H9 (cell line): ENCODE data around the gene FPR1. TPM values are rescaled to one million over a fixed set of nuclear protein-coding genes. Genes with fewer than 3 reads are reported as not detected.

Experiments used
- DNase-seq: peaks from one replicate; pipeline ENCODE4 v3.0.0-alpha.2; 2017
- H2AFZ ChIP-seq: one replicate; pipeline ENCODE4 v1.6.1; 2013; ENCODE audit warnings: mild to moderate bottlenecking, low read length, control low read depth, moderate library complexity
- H2AK5ac ChIP-seq: 2 replicates; pipeline ENCODE4 v1.6.1; 2013; ENCODE audit warnings: low read length, control low read depth, mixed read lengths; ENCODE audit not compliant: insufficient read length
- H2BK120ac ChIP-seq: one replicate; pipeline ENCODE4 v1.6.1; 2013; ENCODE audit warnings: low read depth, mild to moderate bottlenecking, low read length, control low read depth, inconsistent platforms; ENCODE audit not compliant: poor library complexity, severe bottlenecking
- H2BK12ac ChIP-seq: 2 replicates; pipeline ENCODE4 v1.6.1; 2013; ENCODE audit warnings: low read length, control low read depth, mixed read lengths, low read depth; ENCODE audit not compliant: insufficient read length
- H2BK15ac ChIP-seq: 2 replicates; pipeline ENCODE4 v1.6.1; 2013; ENCODE audit warnings: low read depth, low read length, control low read depth
- H2BK20ac ChIP-seq: one replicate; pipeline ENCODE4 v1.6.1; 2013; ENCODE audit warnings: low read depth, mild to moderate bottlenecking, low read length, control low read depth, inconsistent platforms; ENCODE audit not compliant: poor library complexity, severe bottlenecking
- H2BK5ac ChIP-seq: 2 replicates; pipeline ENCODE4 v1.6.1; 2013; ENCODE audit warnings: low read length, control low read depth, mixed read lengths; ENCODE audit not compliant: insufficient read length
- H3K14ac ChIP-seq: 2 replicates; pipeline ENCODE4 v1.6.1; 2013; ENCODE audit warnings: low read length, control low read depth; ENCODE audit not compliant: insufficient read depth
- H3K18ac ChIP-seq: 2 replicates; pipeline ENCODE4 v1.6.1; 2013; ENCODE audit warnings: low read depth, mild to moderate bottlenecking, mixed read lengths, low read length, control low read depth; ENCODE audit not compliant: insufficient read length
- H3K23ac ChIP-seq: 2 replicates; pipeline ENCODE4 v1.6.1; 2013; ENCODE audit warnings: low read length, control low read depth, mixed read lengths, low read depth; ENCODE audit not compliant: insufficient read length
- H3K23me2 ChIP-seq: 2 replicates; pipeline ENCODE4 v1.6.1; 2013; ENCODE audit warnings: low read depth, mild to moderate bottlenecking, mixed read lengths, low read length, control low read depth; ENCODE audit not compliant: insufficient read length, poor library complexity, severe bottlenecking
- H3K27ac ChIP-seq: 2 replicates; pipeline ENCODE4 v1.5.1; 2013; ENCODE audit warnings: low read length, control low read depth, mixed read lengths, low read depth; ENCODE audit not compliant: insufficient read length
- H3K27me3 ChIP-seq: 2 replicates; pipeline ENCODE4 v1.6.1; 2013; ENCODE audit warnings: low read length, control low read depth, inconsistent platforms; ENCODE audit not compliant: insufficient read depth
- H3K4ac ChIP-seq: 2 replicates; pipeline ENCODE4 v1.6.1; 2013; ENCODE audit warnings: low read depth, mild to moderate bottlenecking, control low read depth, inconsistent platforms, low read length, moderate library complexity
- H3K4me1 ChIP-seq: 2 replicates; pipeline ENCODE4 v1.6.1; 2013; ENCODE audit warnings: low read length, control low read depth, inconsistent platforms; ENCODE audit not compliant: insufficient read depth
- H3K4me2 ChIP-seq: 2 replicates; pipeline ENCODE4 v1.6.1; 2013; ENCODE audit warnings: low read length, control low read depth, mixed read lengths; ENCODE audit not compliant: insufficient read length, insufficient read depth
- H3K56ac ChIP-seq: 2 replicates; pipeline ENCODE4 v1.6.1; 2013; ENCODE audit warnings: low read depth, mild to moderate bottlenecking, mixed read lengths, low read length, control low read depth; ENCODE audit not compliant: insufficient read length
- H3K79me1 ChIP-seq: 2 replicates; pipeline ENCODE4 v1.6.1; 2013; ENCODE audit warnings: low read depth, mild to moderate bottlenecking, moderate library complexity, low read length, control low read depth, inconsistent platforms; ENCODE audit not compliant: insufficient read depth, poor library complexity, severe bottlenecking
- H3K79me2 ChIP-seq: 2 replicates; pipeline ENCODE4 v1.6.1; 2013; ENCODE audit warnings: low read length, control low read depth, inconsistent platforms; ENCODE audit not compliant: insufficient read depth
- H3K9ac ChIP-seq: 2 replicates; pipeline ENCODE4 v1.6.1; 2013; ENCODE audit warnings: low read length, control low read depth, mixed read lengths; ENCODE audit not compliant: insufficient read length; ENCODE audit errors: extremely low read depth
- H3K9me3 ChIP-seq: one replicate; pipeline ENCODE4 v1.6.1; 2013; ENCODE audit warnings: low read depth, low read length, inconsistent platforms; ENCODE audit not compliant: control insufficient read depth
- H3T11ph ChIP-seq: one replicate; pipeline ENCODE4 v1.6.1; 2013; ENCODE audit warnings: mild to moderate bottlenecking, low read length, control low read depth, inconsistent platforms
- H4K20me1 ChIP-seq: one replicate; pipeline ENCODE4 v1.6.1; 2013; ENCODE audit not compliant: control insufficient read depth, insufficient read length, insufficient read depth
- H4K5ac ChIP-seq: 2 replicates; pipeline ENCODE4 v1.6.1; 2013; ENCODE audit warnings: low read depth, mild to moderate bottlenecking, mixed read lengths, low read length, control low read depth; ENCODE audit not compliant: insufficient read length
- H4K8ac ChIP-seq: replicated peaks from 2 replicates; pipeline ENCODE4 v1.6.1; 2013; ENCODE audit warnings: low read length, control low read depth, mixed read lengths, low read depth; ENCODE audit not compliant: insufficient read length
- H4K91ac ChIP-seq: 2 replicates; pipeline ENCODE4 v1.6.1; 2013; ENCODE audit warnings: low read depth, mild to moderate bottlenecking, moderate library complexity, mixed read lengths, low read length, control low read depth; ENCODE audit not compliant: insufficient read length
- H3K27ac Mint-ChIP-seq, 3 experiments: 2 replicates in 2 of 3; 3 replicates in 1 of 3; pipeline ENCODE4 v1.8.0; 2020 to 2021; ENCODE audit warnings: mixed read lengths in 3 of 3, mild to moderate bottlenecking in 1 of 3, moderate library complexity in 1 of 3
- H3K27me3 Mint-ChIP-seq: 2 replicates; pipeline ENCODE4 v1.8.0; 2021; ENCODE audit warnings: low read depth, mild to moderate bottlenecking, moderate library complexity, mixed read lengths
- H3K36me3 Mint-ChIP-seq, 3 experiments: 2 replicates in 2 of 3; 3 replicates in 1 of 3; pipeline ENCODE4 v1.8.0; 2020 to 2021; ENCODE audit warnings: low read depth in 3 of 3, mixed read lengths in 3 of 3; ENCODE audit not compliant: insufficient read depth in 1 of 3
- H3K4me1 Mint-ChIP-seq, 2 experiments: 2 replicates each; pipeline ENCODE4 v1.8.0; 2020; ENCODE audit warnings: mixed read lengths in 2 of 2
- H3K4me3 Mint-ChIP-seq, 2 experiments: 2 replicates in 1 of 2; 3 replicates in 1 of 2; pipeline ENCODE4 v1.8.0; 2020 to 2021; ENCODE audit warnings: mild to moderate bottlenecking in 2 of 2, mixed read lengths in 2 of 2, moderate library complexity in 1 of 2
- H3K9me3 Mint-ChIP-seq, 2 experiments: 2 replicates in 1 of 2; 3 replicates in 1 of 2; pipeline ENCODE4 v1.8.0; 2020; ENCODE audit warnings: mild to moderate bottlenecking in 2 of 2, mixed read lengths in 2 of 2, moderate library complexity in 1 of 2
- CTCF ChIP-seq: fragments of 200-600 bp; sonication (generic); conservative IDR thresholded peaks from 3 replicates; pipeline ENCODE4 v1.8.0; 2021; ENCODE audit warnings: antibody characterized with exemption, mild to moderate bottlenecking
- WGBS: extraction: QIAGEN DNeasy Blood & Tissue Kit; methylation state at CpG from one replicate; pipeline ENCODE4 v1.1.7; 2013; ENCODE audit warnings: missing lambda C conversion rate, low lambda C conversion rate, mixed read lengths; ENCODE audit not compliant: insufficient read length; ENCODE audit errors: extremely low coverage; 5-methylcytosine and 5-hydroxymethylcytosine counted together
- total RNA-seq: library from RNA; stranded (reverse); gene quantifications from 2 replicates; pipeline ENCODE4 v1.2.1, GENCODE V29; 2021

The FPR1 gene
- total RNA-seq, 1 experiment from 2014 or later = not detected

- no peak overlapping the region for H3K27ac ChIP-seq
- Mint-ChIP-seq H3K9me3 (peaks cover 11 to 44% of the 10 kb centered on the region in 2 experiments), H3K4me3 (no peak overlapping the region), H3K27ac (no peak overlapping the region), H3K27me3 (peaks cover 39% of the 10 kb centered on the region), H3K4me1 (no peaks in the 10 kb centered on the region), H3K36me3 (no peaks in the 10 kb centered on the region)
- H3K27me3 ChIP-seq = no peaks in the 10 kb centered on the region
- no peaks in the 10 kb centered on the region for H3K9me3 ChIP-seq
- no peak overlapping the region for H3K14ac ChIP-seq
- no peak overlapping the region for H4K8ac ChIP-seq
- H3T11ph ChIP-seq = no peak overlapping the region
- H3K4ac ChIP-seq = no peak overlapping the region
- no peak overlapping the region for H3K9ac ChIP-seq
- H2BK120ac ChIP-seq = no peak overlapping the region
- no peak overlapping the region for H3K23ac ChIP-seq
- no peak overlapping the region for H3K4me2 ChIP-seq
- H3K79me2 ChIP-seq = no peaks in the 10 kb centered on the region
- no peak overlapping the region for H4K5ac ChIP-seq
- no peak overlapping the region for H2BK12ac ChIP-seq
- no peak overlapping the region for H4K91ac ChIP-seq
- peak; percentile 52; the same call in 2 of the 3 replicates for TF ChIP-seq CTCF
- H3K23me2 ChIP-seq = no peaks in the 10 kb centered on the region
- no peaks in the 10 kb centered on the region for H4K20me1 ChIP-seq
- H2AFZ ChIP-seq = no peak overlapping the region
- no peak for DNase-seq
- H3K4me1 ChIP-seq = no peaks in the 10 kb centered on the region
- no peaks in the 10 kb centered on the region for H3K79me1 ChIP-seq
- no peak overlapping the region for H2BK5ac ChIP-seq
- H2AK5ac ChIP-seq = no peak overlapping the region
- H2BK20ac ChIP-seq = no peak overlapping the region
- no peak overlapping the region for H3K56ac ChIP-seq
- H2BK15ac ChIP-seq = no peak overlapping the region
- WGBS = no CpG with 5 or more reads among the region's 3 CpGs
- H3K18ac ChIP-seq = no peak overlapping the region
Measured at GRCh38 chr19:51783372-51783771, 31.7 kb upstream of the FPR1 start.
